Erythroblast (primary cell): Measurements from ENCODE around the gene CLEC11A.

ENCODE experiments used
- GATA1 ChIP-seq: IDR thresholded peaks from 2 replicates; pipeline ENCODE4 v1.6.1; 2011; ENCODE audit warnings: low read depth, mild to moderate bottlenecking, control low read depth, low read length, moderate library complexity
- POLR2A ChIP-seq: IDR thresholded peaks from 2 replicates; pipeline ENCODE4 v1.6.1; 2011; ENCODE audit warnings: mild to moderate bottlenecking, low read length

- no peak for TF ChIP-seq POLR2A
- no peak for TF ChIP-seq GATA1
Measured at GRCh38 chr19:50703915-50704796, 19.0 kb upstream of the CLEC11A start.
